ENCODE data around the gene FCMR. TPM values are rescaled to one million over a fixed set of nuclear protein-coding genes. Genes with fewer than 3 reads are reported as not detected.

Gene FCMR
- total and polyA plus RNA-seq, 2 donors (not counting 1 experiment from before 2014, with no cell fraction given), result 711 to 931 TPM

DNA sequence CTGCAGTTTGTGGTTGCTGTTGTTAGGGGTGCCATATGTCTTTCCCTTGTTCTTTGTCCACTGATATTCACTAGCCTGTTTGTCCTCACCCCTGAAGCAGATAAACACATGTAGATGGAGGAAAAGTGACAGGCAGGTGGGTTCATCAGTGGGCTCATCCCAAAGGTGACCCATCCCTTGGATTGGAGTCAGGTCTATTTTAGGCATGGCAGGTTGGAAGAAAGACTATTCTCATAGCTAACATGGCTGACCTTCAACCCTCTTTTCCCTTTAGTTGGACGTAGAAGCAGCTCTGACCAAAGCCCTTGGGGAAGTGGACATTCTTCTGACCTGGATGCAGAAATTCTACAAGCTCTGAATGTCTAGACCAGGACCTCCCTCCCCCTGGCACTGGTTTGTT is 19.0 kb downstream of the FCMR start:
- TF ChIP-seq CTCF (IDR thresholded peaks at IDR 0.05) (no peak), EZH2 (IDR thresholded peaks at IDR 0.05; ENCODE audit: borderline replicate concordance, insufficient read depth, low read depth, low read length, poor library complexity, severe bottlenecking) (no peak)
- Histone ChIP-seq H3K4me3 (ENCODE audit: control extremely low read depth in 1 of 5, extremely low read depth in 1 of 5, insufficient read depth in 1 of 5, low read depth in 2 of 5, low read length in 4 of 5) (no peak overlapping the region), H3K27ac (ENCODE audit: low read length in 2 of 2) (peak overlapping the region in 1 of 2 donors; percentile 79), H2AFZ (ENCODE audit: insufficient read depth, low read depth, low read length, poor library complexity, severe bottlenecking) (no peak overlapping the region), H3K4me2 (replicated peaks; ENCODE audit: low read depth, low read length, poor library complexity, severe bottlenecking) (no peak overlapping the region), H4K20me1 (ENCODE audit: control insufficient read depth, insufficient read depth, low read length, poor library complexity, severe bottlenecking) (peaks cover 63% of the 10 kb centered on the region), H3K9ac (ENCODE audit: low read length) (no peak overlapping the region), H3K27me3 (replicated peaks in 1 of 4; ENCODE audit: control extremely low read depth in 1 of 4, control insufficient read depth in 3 of 4, insufficient read depth in 4 of 4, low read length in 3 of 4) (no peaks in the 10 kb centered on the region), H3K79me2 (ENCODE audit: control insufficient read depth, insufficient read depth, low read length) (peaks cover 6% of the 10 kb centered on the region), H3K9me3 (ENCODE audit: control extremely low read depth in 1 of 3, control insufficient read depth in 2 of 3, insufficient read depth in 1 of 3, low read length in 2 of 3) (no peaks in the 10 kb centered on the region), H3K4me1 (ENCODE audit: control insufficient read depth in 2 of 2, insufficient read depth in 2 of 2, low read length in 2 of 2) (peaks cover 25 to 39% of the 10 kb centered on the region in 2 donors), H3K36me3 (replicated peaks in 1 of 2; ENCODE audit: control extremely low read depth in 1 of 2, control insufficient read depth in 1 of 2, extremely low read depth in 1 of 2, insufficient read depth in 2 of 2, low read length in 1 of 2) (peaks cover 2 to 54% of the 10 kb centered on the region in 2 experiments)
- ChIA-PET POLR2A (interaction anchor here (0.7 to 2.1 kb wide), 3 partner anchors 9 to 22 kb away, joined by 3 to 14 read pairs (median 5); no protein-coding TSS in a partner anchor), CTCF (interaction anchor here (1.6 to 11.6 kb wide), 3 partner anchors 9 to 29 kb away, joined by 3 to 208 read pairs (median 15); no protein-coding TSS in a partner anchor)
- DNase-seq, result no peak
- H3K4me3 Mint-ChIP-seq, result no peak overlapping the region
- H3K27me3 Mint-ChIP-seq, result no peaks in the 10 kb centered on the region
- peak overlapping the region; percentile 59 for H3K27ac Mint-ChIP-seq
- intact Hi-C loops (cut with micrococcal nuclease), result no loop called here
- H3K4me1 Mint-ChIP-seq, result peaks cover 66% of the 10 kb centered on the region
- H3K9me3 Mint-ChIP-seq (ENCODE audit: insufficient read depth), result no peaks in the 10 kb centered on the region
- WGBS (ENCODE audit: insufficient coverage), result 100% methylated on average over 1 of the region's 1 CpG
- no peak for ATAC-seq (ENCODE audit: low read depth)

DNA sequence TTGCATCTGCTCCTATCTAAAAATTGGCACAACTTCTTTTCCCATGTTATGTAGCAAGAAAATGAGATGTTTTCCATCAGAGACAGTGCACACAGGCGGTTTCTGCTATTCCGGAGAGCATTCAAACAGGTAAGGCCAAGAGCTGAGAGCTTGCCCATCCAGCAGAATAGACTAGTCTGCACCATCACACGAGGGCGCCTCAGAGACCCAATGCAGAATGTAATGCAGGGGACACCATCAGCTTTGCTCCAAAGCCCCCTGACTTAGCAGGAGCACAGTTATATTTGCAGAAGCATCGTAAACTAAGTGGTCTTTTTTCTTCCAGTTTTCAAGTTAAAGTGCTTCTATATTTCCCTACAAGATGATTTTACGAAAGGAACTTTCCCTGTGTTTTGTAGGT is 19.8 kb downstream of the FCMR start:
- H3K4me3 ChIP-seq (ENCODE audit: control extremely low read depth in 1 of 5, extremely low read depth in 1 of 5, insufficient read depth in 1 of 5, low read depth in 2 of 5, low read length in 4 of 5), result no peak overlapping the region
- H3K4me2 ChIP-seq (replicated peaks; ENCODE audit: low read depth, low read length, poor library complexity, severe bottlenecking), result no peak overlapping the region
- H3K9ac ChIP-seq (ENCODE audit: low read length), result no peak overlapping the region
- POLR2A ChIA-PET, result interaction anchor here (0.6 to 2.1 kb wide), 5 partner anchors 10 to 1484 kb away, joined by 3 to 14 read pairs (median 5); no protein-coding TSS in a partner anchor
- no peak overlapping the region for H3K27ac ChIP-seq (ENCODE audit: low read length in 2 of 2)
- ATAC-seq (ENCODE audit: low read depth), result no peak
- H3K4me1 Mint-ChIP-seq, result peaks cover 58% of the 10 kb centered on the region
- H3K4me3 Mint-ChIP-seq, result no peak overlapping the region
- CTCF ChIA-PET, result interaction anchor here (1.1 to 11.6 kb wide), 5 partner anchors 10 to 30 kb away, joined by 3 to 208 read pairs (median 4); partner anchors contain the start of gene FCMR
- peaks cover 2 to 46% of the 10 kb centered on the region in 2 experiments for H3K36me3 ChIP-seq (replicated peaks in 1 of 2; ENCODE audit: control extremely low read depth in 1 of 2, control insufficient read depth in 1 of 2, extremely low read depth in 1 of 2, insufficient read depth in 2 of 2, low read length in 1 of 2)
- H3K4me1 ChIP-seq (ENCODE audit: control insufficient read depth in 2 of 2, insufficient read depth in 2 of 2, low read length in 2 of 2), result peaks cover 18 to 31% of the 10 kb centered on the region in 2 donors
- no peaks in the 10 kb centered on the region for H3K9me3 Mint-ChIP-seq (ENCODE audit: insufficient read depth)
- no peaks in the 10 kb centered on the region for H3K27me3 Mint-ChIP-seq
- peaks cover 56% of the 10 kb centered on the region for H4K20me1 ChIP-seq (ENCODE audit: control insufficient read depth, insufficient read depth, low read length, poor library complexity, severe bottlenecking)
- H3K27me3 ChIP-seq (replicated peaks in 1 of 4; ENCODE audit: control extremely low read depth in 1 of 4, control insufficient read depth in 3 of 4, insufficient read depth in 4 of 4, low read length in 3 of 4), result no peaks in the 10 kb centered on the region
- no peaks in the 10 kb centered on the region for H3K9me3 ChIP-seq (ENCODE audit: control extremely low read depth in 1 of 3, control insufficient read depth in 2 of 3, insufficient read depth in 1 of 3, low read length in 2 of 3)
- H3K79me2 ChIP-seq (ENCODE audit: control insufficient read depth, insufficient read depth, low read length), result no peaks in the 10 kb centered on the region
- no peak for DNase-seq
- intact Hi-C loops (cut with micrococcal nuclease), result no loop called here
- TF ChIP-seq EZH2 (IDR thresholded peaks at IDR 0.05; ENCODE audit: borderline replicate concordance, insufficient read depth, low read depth, low read length, poor library complexity, severe bottlenecking), result no peak
- no peak overlapping the region for H2AFZ ChIP-seq (ENCODE audit: insufficient read depth, low read depth, low read length, poor library complexity, severe bottlenecking)
- H3K27ac Mint-ChIP-seq, result peak overlapping the region; percentile 27
- WGBS (ENCODE audit: insufficient coverage), result 96% methylated on average over 4 of the region's 6 CpGs

All from B cell (primary cell).